ENCODE measurements around the gene XPO6. TPM values are rescaled to one million over a fixed set of nuclear protein-coding genes. Genes with fewer than 3 reads are reported as not detected.

The XPO6 gene
- total RNA-seq, 1 donor from 2014 or later: 236 TPM

- ATAC-seq (ENCODE audit: low read depth) (no peak), DNase-seq (no peak)
- Mint-ChIP-seq H3K27me3 (no peaks in the 10 kb centered on the region), H3K9me3 (no peaks in the 10 kb centered on the region), H3K4me3 (peak overlapping the region; percentile 89), H3K36me3 (ENCODE audit: low read depth) (peaks cover 28% of the 10 kb centered on the region), H3K27ac (peak overlapping the region; percentile 76), H3K4me1 (peaks cover 41% of the 10 kb centered on the region)
- no peak for TF ChIP-seq CTCF (IDR thresholded peaks at IDR 0.05)
- intact Hi-C loops (cut with micrococcal nuclease): loop anchor here (5.0 kb wide), 1 partner anchor 43 kb away; no protein-coding TSS in a partner anchor
- POLR2A ChIA-PET: interaction anchor here (0.9 to 6.2 kb wide), 9 partner anchors 8 to 82 kb away, joined by 3 to 70 read pairs (median 8); no protein-coding TSS in a partner anchor
- CTCF ChIA-PET: interaction anchor here (0.8 to 1.5 kb wide), 3 partner anchors 17 to 69 kb away, joined by 3 to 7 read pairs (median 5); no protein-coding TSS in a partner anchor
These were observed 1.5 kb downstream of the XPO6 start for GRCh38 chr16:28210264-28210663.

GRCh38 chr16:28208824-28209223 is 2.9 kb downstream of the XPO6 start:
- Mint-ChIP-seq H3K27ac (no peak overlapping the region), H3K9me3 (no peaks in the 10 kb centered on the region), H3K4me1 (peaks cover 41% of the 10 kb centered on the region), H3K27me3 (no peaks in the 10 kb centered on the region), H3K4me3 (peak overlapping the region; percentile 29), H3K36me3 (ENCODE audit: low read depth) (peaks cover 28% of the 10 kb centered on the region)
- ATAC-seq (ENCODE audit: low read depth) (no peak), DNase-seq (no peak)
- ChIA-PET CTCF (no interaction called here), POLR2A (interaction anchor here (0.6 to 6.2 kb wide), 4 partner anchors 15 to 73 kb away, joined by 3 to 70 read pairs (median 36); no protein-coding TSS in a partner anchor)
- TF ChIP-seq CTCF (IDR thresholded peaks at IDR 0.05): no peak
- intact Hi-C loops (cut with micrococcal nuclease): no loop called here

GRCh38 chr16:28208131-28208530 is 3.6 kb downstream of the XPO6 start:
- TF ChIP-seq CTCF (IDR thresholded peaks at IDR 0.05): no peak
- Mint-ChIP-seq H3K27ac (no peak overlapping the region), H3K4me3 (no peak overlapping the region), H3K36me3 (ENCODE audit: low read depth) (peaks cover 28% of the 10 kb centered on the region), H3K9me3 (no peaks in the 10 kb centered on the region), H3K27me3 (no peaks in the 10 kb centered on the region), H3K4me1 (peaks cover 39% of the 10 kb centered on the region)
- POLR2A ChIA-PET: interaction anchor here (6.2 kb wide), 1 partner anchor 20 kb away, joined by 68 read pairs; no protein-coding TSS in a partner anchor
- intact Hi-C loops (cut with micrococcal nuclease): no loop called here
- ATAC-seq (ENCODE audit: low read depth) (no peak), DNase-seq (no peak)
- CTCF ChIA-PET: no interaction called here

GRCh38 chr16:28207399-28207798 is 4.4 kb downstream of the XPO6 start:
- Mint-ChIP-seq H3K36me3 (ENCODE audit: low read depth) (peaks cover 28% of the 10 kb centered on the region), H3K27me3 (no peaks in the 10 kb centered on the region), H3K9me3 (no peaks in the 10 kb centered on the region), H3K4me1 (peaks cover 39% of the 10 kb centered on the region), H3K27ac (peak overlapping the region; percentile 30), H3K4me3 (no peak overlapping the region)
- DNase-seq: no peak
- CTCF ChIA-PET: no interaction called here
- intact Hi-C loops (cut with micrococcal nuclease): no loop called here
- no peak for ATAC-seq (ENCODE audit: low read depth)
- no peak for TF ChIP-seq CTCF (IDR thresholded peaks at IDR 0.05)
- POLR2A ChIA-PET: interaction anchor here (1.0 to 6.2 kb wide), 2 partner anchors 20 to 67 kb away, joined by 3 to 68 read pairs; no protein-coding TSS in a partner anchor

- TF ChIP-seq CTCF (IDR thresholded peaks at IDR 0.05): no peak
- no peak overlapping the region for H3K27ac Mint-ChIP-seq
- peaks cover 34% of the 10 kb centered on the region for H3K36me3 Mint-ChIP-seq (ENCODE audit: low read depth)
- POLR2A ChIA-PET: interaction anchor here (0.7 kb wide), 1 partner anchor 906 kb away, joined by 4 read pairs; no protein-coding TSS in a partner anchor
- DNase-seq (no peak), ATAC-seq (ENCODE audit: low read depth) (no peak)
- no peak overlapping the region for H3K4me3 Mint-ChIP-seq
- H3K9me3 Mint-ChIP-seq: no peaks in the 10 kb centered on the region
- intact Hi-C loops (cut with micrococcal nuclease): no loop called here
- H3K27me3 Mint-ChIP-seq: no peaks in the 10 kb centered on the region
- H3K4me1 Mint-ChIP-seq: peaks cover 43% of the 10 kb centered on the region
- CTCF ChIA-PET: no interaction called here
These were observed 5.8 kb downstream of the XPO6 start for GRCh38 chr16:28205974-28206373.

Measured in activated B cell treated with CpG ODN at 0.5 μM for 24 hours (primary cell).